Keratinocyte (primary cell): Measurements from ENCODE around the gene RAP1GAP. TPM values are rescaled to one million over a fixed set of nuclear protein-coding genes. Genes with fewer than 3 reads are reported as not detected.

Experiments used
- DNase-seq: peaks from one replicate; pipeline ENCODE4 v3.0.0-alpha.2; 2011; ENCODE audit warnings: low read depth, missing footprints, low spot score
- FAIRE-seq: peaks from 2 replicates; lab custom pipeline; 2011; peaks lifted over from hg19 to GRCh38; lab: Jason Lieb, UNC
- H2AFZ ChIP-seq: 2 replicates; pipeline ENCODE4 v1.6.0; 2012; ENCODE audit warnings: low read length, control low read depth, inconsistent platforms; ENCODE audit not compliant: control insufficient read depth
- H3K27ac ChIP-seq: 2 replicates; pipeline ENCODE4 v1.5.1; 2011; ENCODE audit warnings: low read length; ENCODE audit not compliant: control insufficient read depth, insufficient read depth
- H3K27me3 ChIP-seq: 3 replicates; pipeline ENCODE4 v1.6.0; 2011; ENCODE audit warnings: low read length; ENCODE audit not compliant: control insufficient read depth, insufficient read depth; ENCODE audit errors: extremely low read depth
- H3K36me3 ChIP-seq, 2 experiments: 2 replicates in 1 of 2; 3 replicates in 1 of 2; pipeline ENCODE4 v1.5.1; 2011; ENCODE audit warnings: low read length in 2 of 2, mild to moderate bottlenecking in 1 of 2; ENCODE audit not compliant: control insufficient read depth in 2 of 2, insufficient read depth in 2 of 2; ENCODE audit errors: extremely low read depth in 1 of 2
- H3K4me1 ChIP-seq: 3 replicates; pipeline ENCODE4 v1.5.1; 2011; ENCODE audit warnings: low read length; ENCODE audit not compliant: control insufficient read depth, insufficient read depth; ENCODE audit errors: extremely low read depth
- H3K4me2 ChIP-seq: 3 replicates; pipeline ENCODE4 v1.6.0; 2011; ENCODE audit warnings: low read depth, low read length; ENCODE audit not compliant: control insufficient read depth, insufficient read depth; ENCODE audit errors: extremely low read depth
- H3K4me3 ChIP-seq, 3 experiments: fragments of 200-600 bp in 1 of 3; sonication (generic) in 1 of 3; 2 replicates in 2 of 3; 3 replicates in 1 of 3; pipeline ENCODE4 v1.5.1; 2011 to 2016; ENCODE audit warnings: low read length in 3 of 3, mild to moderate bottlenecking in 3 of 3, control low read depth in 2 of 3, inconsistent platforms in 1 of 3, low read depth in 1 of 3, mixed read lengths in 1 of 3, mixed run types in 1 of 3, moderate library complexity in 1 of 3; ENCODE audit not compliant: control insufficient read depth in 2 of 3, insufficient read depth in 2 of 3; ENCODE audit errors: extremely low read depth in 1 of 3
- H3K79me2 ChIP-seq: 2 replicates; pipeline ENCODE4 v1.6.0; 2012; ENCODE audit warnings: low read length; ENCODE audit not compliant: control insufficient read depth, insufficient read depth
- H3K9ac ChIP-seq: 3 replicates; pipeline ENCODE4 v1.6.0; 2011; ENCODE audit warnings: low read length; ENCODE audit not compliant: control insufficient read depth, insufficient read depth; ENCODE audit errors: extremely low read depth
- H3K9me1 ChIP-seq: 3 replicates; pipeline ENCODE4 v1.6.0; 2011; ENCODE audit warnings: low read length; ENCODE audit not compliant: control insufficient read depth, insufficient read depth; ENCODE audit errors: extremely low read depth
- H3K9me3 ChIP-seq: 2 replicates; pipeline ENCODE4 v1.5.1; 2012; ENCODE audit warnings: low read depth, low read length; ENCODE audit not compliant: control insufficient read depth
- H4K20me1 ChIP-seq: 3 replicates; pipeline ENCODE4 v1.6.0; 2011; ENCODE audit warnings: low read length; ENCODE audit not compliant: control insufficient read depth, insufficient read depth; ENCODE audit errors: extremely low read depth
- EZH2 ChIP-seq: IDR thresholded peaks from one replicate; pipeline ENCODE4 v1.6.1; 2012; ENCODE audit warnings: inconsistent platforms, mild to moderate bottlenecking, low read length, moderate library complexity
- dilution Hi-C: fragments of 300-500 bp; cut with MboI; formaldehyde crosslinking; loops from one replicate; pipeline ENCODE4 v1.7.0; 2020; ENCODE audit warnings: low sequenced_read_pairs; ENCODE audit not compliant: extremely low pct_ligation_motif_present
- polyA plus RNA-seq, 5 experiments: library from polyadenylated mRNA; depleted of rRNA in 3 of 5; stranded (reverse) in 3 of 5; stranded (forward) in 1 of 5; unstranded in 1 of 5; fragments of >200 nt; gene quantifications; 1 replicate in 1 of 5; 2 replicates in 3 of 5; 3 replicates in 1 of 5; pipeline versions ENCODE4 v1.2.1 to v1.2.3, GENCODE V29; 2011 to 2012; ENCODE audit warnings: missing spikeins in 2 of 5, low read depth in 1 of 5, low replicate concordance in 1 of 5
- TF ChIP-seq, protein P1 (sequence below), 3 experiments: IDR thresholded peaks in 1 of 3; conservative IDR thresholded peaks in 1 of 3; optimal IDR thresholded peaks in 1 of 3; 2 replicates in 2 of 3; 3 replicates in 1 of 3; pipeline versions ENCODE3 to v1.5.1; 2011; ENCODE audit warnings: low read length in 3 of 3, mild to moderate bottlenecking in 3 of 3, moderate library complexity in 2 of 3, control low read depth in 1 of 3, inconsistent platforms in 1 of 3; ENCODE audit not compliant: insufficient read depth in 2 of 3; ENCODE audit errors: extremely low read depth in 1 of 3

Gene RAP1GAP
- polyA plus RNA-seq, 1 donor (not counting 4 experiments of a cell fraction or from before 2014, with no cell fraction given): 1.1 TPM

DNA sequence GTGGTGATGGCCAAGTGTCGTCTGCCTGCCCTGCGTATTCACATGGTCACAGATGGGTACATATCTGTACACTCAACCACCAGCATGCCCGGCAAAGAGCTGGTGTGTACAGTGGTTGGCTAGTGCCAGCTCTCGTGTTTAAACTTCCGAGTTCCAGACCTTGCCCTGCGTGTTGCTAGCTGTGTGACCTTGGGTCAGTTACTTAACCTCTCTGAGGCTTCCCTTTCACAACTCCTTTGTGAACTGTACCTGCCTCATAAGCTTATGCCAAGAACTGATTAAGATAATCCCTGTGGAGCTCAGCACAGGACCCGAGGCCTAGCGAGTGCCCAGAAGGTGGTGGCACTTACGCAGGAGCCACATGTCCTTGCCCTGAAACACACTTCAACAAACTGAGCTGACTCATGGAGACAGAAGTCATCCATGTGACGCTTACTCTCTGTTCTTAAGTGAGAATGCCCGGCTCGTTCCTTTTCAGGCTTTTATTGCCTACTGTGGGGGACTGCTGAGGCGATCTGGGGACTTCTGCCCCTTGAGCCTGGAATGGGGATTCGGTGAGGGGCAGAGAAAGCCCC lies 104.5 kb downstream of the RAP1GAP start:
- H3K4me1 ChIP-seq: no peaks in the 10 kb centered on the region
- H3K4me3 ChIP-seq: no peak overlapping the region
- DNase-seq (no peak), FAIRE-seq (no peak)
- H3K9me3 ChIP-seq: no peaks in the 10 kb centered on the region
- no peaks in the 10 kb centered on the region for H3K36me3 ChIP-seq
- TF ChIP-seq, protein P1, sequence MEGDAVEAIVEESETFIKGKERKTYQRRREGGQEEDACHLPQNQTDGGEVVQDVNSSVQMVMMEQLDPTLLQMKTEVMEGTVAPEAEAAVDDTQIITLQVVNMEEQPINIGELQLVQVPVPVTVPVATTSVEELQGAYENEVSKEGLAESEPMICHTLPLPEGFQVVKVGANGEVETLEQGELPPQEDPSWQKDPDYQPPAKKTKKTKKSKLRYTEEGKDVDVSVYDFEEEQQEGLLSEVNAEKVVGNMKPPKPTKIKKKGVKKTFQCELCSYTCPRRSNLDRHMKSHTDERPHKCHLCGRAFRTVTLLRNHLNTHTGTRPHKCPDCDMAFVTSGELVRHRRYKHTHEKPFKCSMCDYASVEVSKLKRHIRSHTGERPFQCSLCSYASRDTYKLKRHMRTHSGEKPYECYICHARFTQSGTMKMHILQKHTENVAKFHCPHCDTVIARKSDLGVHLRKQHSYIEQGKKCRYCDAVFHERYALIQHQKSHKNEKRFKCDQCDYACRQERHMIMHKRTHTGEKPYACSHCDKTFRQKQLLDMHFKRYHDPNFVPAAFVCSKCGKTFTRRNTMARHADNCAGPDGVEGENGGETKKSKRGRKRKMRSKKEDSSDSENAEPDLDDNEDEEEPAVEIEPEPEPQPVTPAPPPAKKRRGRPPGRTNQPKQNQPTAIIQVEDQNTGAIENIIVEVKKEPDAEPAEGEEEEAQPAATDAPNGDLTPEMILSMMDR (optimal IDR thresholded peaks at IDR 0.05 in 1 of 3, IDR thresholded peaks at IDR 0.05 in 1 of 3, conservative IDR thresholded peaks at IDR 0.05 in 1 of 3; ENCODE audit: extremely low read depth in 1 of 3, insufficient read depth in 2 of 3, low read length in 3 of 3): no peak
- no peaks in the 10 kb centered on the region for H3K9me1 ChIP-seq
- H3K27ac ChIP-seq: no peak overlapping the region
- no peak overlapping the region for H3K9ac ChIP-seq
- H3K79me2 ChIP-seq: no peaks in the 10 kb centered on the region
- no peak overlapping the region for H3K4me2 ChIP-seq
- no peaks in the 10 kb centered on the region for H4K20me1 ChIP-seq
- H2AFZ ChIP-seq: no peak overlapping the region
- peaks cover 5% of the 10 kb centered on the region for H3K27me3 ChIP-seq
- dilution Hi-C loops: no loop called here

DNA sequence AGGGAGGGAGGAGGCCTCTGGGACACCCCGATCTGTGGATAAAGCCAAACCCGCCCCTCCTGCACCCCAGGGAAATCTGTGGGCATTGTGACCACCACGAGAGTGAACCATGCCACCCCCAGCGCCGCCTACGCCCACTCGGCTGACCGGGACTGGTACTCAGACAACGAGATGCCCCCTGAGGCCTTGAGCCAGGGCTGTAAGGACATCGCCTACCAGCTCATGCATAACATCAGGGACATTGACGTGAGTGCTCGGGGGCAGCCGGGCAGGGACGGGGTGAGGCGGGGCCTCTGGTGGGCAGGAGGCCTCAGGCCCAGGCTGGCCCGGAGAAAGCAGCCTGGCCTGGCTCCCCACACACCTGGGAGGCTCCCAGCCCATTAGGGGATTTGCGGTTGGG lies 105.2 kb downstream of the RAP1GAP start:
- H3K9me1 ChIP-seq: no peaks in the 10 kb centered on the region
- FAIRE-seq (no peak), DNase-seq (no peak)
- no peaks in the 10 kb centered on the region for H3K27me3 ChIP-seq
- H3K79me2 ChIP-seq: no peaks in the 10 kb centered on the region
- no peaks in the 10 kb centered on the region for H3K4me1 ChIP-seq
- dilution Hi-C loops: no loop called here
- H3K9ac ChIP-seq: no peak overlapping the region
- no peak overlapping the region for H3K4me3 ChIP-seq
- TF ChIP-seq, protein P1 (optimal IDR thresholded peaks at IDR 0.05 in 1 of 3, IDR thresholded peaks at IDR 0.05 in 1 of 3, conservative IDR thresholded peaks at IDR 0.05 in 1 of 3; ENCODE audit: extremely low read depth in 1 of 3, insufficient read depth in 2 of 3, low read length in 3 of 3): no peak
- no peak for TF ChIP-seq EZH2
- no peaks in the 10 kb centered on the region for H3K9me3 ChIP-seq
- H2AFZ ChIP-seq: no peak overlapping the region
- H3K4me2 ChIP-seq: no peak overlapping the region
- H3K36me3 ChIP-seq: no peaks in the 10 kb centered on the region
- H3K27ac ChIP-seq: no peak overlapping the region
- H4K20me1 ChIP-seq: no peaks in the 10 kb centered on the region
